ENCODE measurements around the gene OR51G1.

Gene OR51G1

GRCh38 chr11:4924239-4924638 is at the start of gene OR51G1:
TSS of gene OR51G1 (minus strand) at chr11:4924339. CDS start at chr11:4924339, 0 bp downstream.
- no peaks in the 10 kb centered on the region for H3K9me3 ChIP-seq (ENCODE audit: insufficient read depth, low read length)
- no peaks in the 10 kb centered on the region for H3F3A ChIP-seq (ENCODE audit: insufficient read depth)
- no peak within 1 kb of the TSS for H3K27ac ChIP-seq (ENCODE audit: low read depth, low read length)
- no peaks in the 10 kb centered on the region for H3K27me3 ChIP-seq (ENCODE audit: low read length)
- no peaks in the 10 kb centered on the region for H4K20me1 ChIP-seq (ENCODE audit: low read depth, low read length)
- no peaks in the 10 kb centered on the region for H3K36me3 ChIP-seq (ENCODE audit: low read length)
- H3K9me2 ChIP-seq (replicated peaks; ENCODE audit: insufficient read depth, low read length), result no peaks in the 10 kb centered on the region
- no peak within 1 kb of the TSS for H3K4me2 ChIP-seq (ENCODE audit: low read depth, low read length, poor library complexity, severe bottlenecking)
- H2AFZ ChIP-seq (ENCODE audit: low read depth, low read length, severe bottlenecking), result no peak within 1 kb of the TSS
- no peak for TF ChIP-seq EZH2phosphoT487 (conservative IDR thresholded peaks at IDR 0.05; ENCODE audit: low read length)
- TF ChIP-seq CTCF (IDR thresholded peaks at IDR 0.05; ENCODE audit: insufficient read depth, low read length, poor library complexity, severe bottlenecking), result no peak
- no peak within 1 kb of the TSS for H3K4me3 ChIP-seq (ENCODE audit: insufficient read depth, low read length, poor library complexity, severe bottlenecking)
- no peak within 1 kb of the TSS for H3K9ac ChIP-seq (ENCODE audit: low read length)
- no peaks in the 10 kb centered on the region for H3K79me2 ChIP-seq (ENCODE audit: insufficient read depth, low read length)

- Histone ChIP-seq H3K79me2 (ENCODE audit: insufficient read depth, low read length) (no peaks in the 10 kb centered on the region), H3K9ac (ENCODE audit: low read length) (no peak overlapping the region), H3F3A (ENCODE audit: insufficient read depth) (no peaks in the 10 kb centered on the region), H3K9me3 (ENCODE audit: insufficient read depth, low read length) (no peaks in the 10 kb centered on the region), H3K4me3 (ENCODE audit: insufficient read depth, low read length, poor library complexity, severe bottlenecking) (no peak overlapping the region), H3K4me2 (ENCODE audit: low read depth, low read length, poor library complexity, severe bottlenecking) (no peak overlapping the region), H3K9me2 (replicated peaks; ENCODE audit: insufficient read depth, low read length) (no peaks in the 10 kb centered on the region), H3K36me3 (ENCODE audit: low read length) (no peaks in the 10 kb centered on the region), H2AFZ (ENCODE audit: low read depth, low read length, severe bottlenecking) (no peak overlapping the region), H3K27ac (ENCODE audit: low read depth, low read length) (no peak overlapping the region), H4K20me1 (ENCODE audit: low read depth, low read length) (no peaks in the 10 kb centered on the region), H3K27me3 (ENCODE audit: low read length) (no peaks in the 10 kb centered on the region)
- TF ChIP-seq EZH2phosphoT487 (conservative IDR thresholded peaks at IDR 0.05; ENCODE audit: low read length) (no peak), CTCF (IDR thresholded peaks at IDR 0.05; ENCODE audit: insufficient read depth, low read length, poor library complexity, severe bottlenecking) (no peak)
Measured at GRCh38 chr11:4962816-4963215, 38.7 kb upstream of the OR51G1 start.

GRCh38 chr11:4960877-4961276 is 36.7 kb upstream of the OR51G1 start:
- Histone ChIP-seq H3K4me2 (ENCODE audit: low read depth, low read length, poor library complexity, severe bottlenecking) (no peak overlapping the region), H3K9me3 (ENCODE audit: insufficient read depth, low read length) (no peaks in the 10 kb centered on the region), H2AFZ (ENCODE audit: low read depth, low read length, severe bottlenecking) (no peak overlapping the region), H3K79me2 (ENCODE audit: insufficient read depth, low read length) (no peaks in the 10 kb centered on the region), H3F3A (ENCODE audit: insufficient read depth) (no peaks in the 10 kb centered on the region), H3K36me3 (ENCODE audit: low read length) (no peaks in the 10 kb centered on the region), H3K9ac (ENCODE audit: low read length) (no peak overlapping the region), H3K27me3 (ENCODE audit: low read length) (no peaks in the 10 kb centered on the region), H4K20me1 (ENCODE audit: low read depth, low read length) (no peaks in the 10 kb centered on the region), H3K27ac (ENCODE audit: low read depth, low read length) (no peak overlapping the region), H3K9me2 (replicated peaks; ENCODE audit: insufficient read depth, low read length) (no peaks in the 10 kb centered on the region), H3K4me3 (ENCODE audit: insufficient read depth, low read length, poor library complexity, severe bottlenecking) (no peak overlapping the region)
- TF ChIP-seq CTCF (IDR thresholded peaks at IDR 0.05; ENCODE audit: insufficient read depth, low read length, poor library complexity, severe bottlenecking) (no peak), EZH2phosphoT487 (conservative IDR thresholded peaks at IDR 0.05; ENCODE audit: low read length) (no peak)

Data from SU-DHL-6 (cell line).